ENCODE measurements around the gene FZD8.

GRCh38 chr10:35607475-35608327 is 34.4 kb downstream of the FZD8 start:
- TF ChIP-seq, protein P1, sequence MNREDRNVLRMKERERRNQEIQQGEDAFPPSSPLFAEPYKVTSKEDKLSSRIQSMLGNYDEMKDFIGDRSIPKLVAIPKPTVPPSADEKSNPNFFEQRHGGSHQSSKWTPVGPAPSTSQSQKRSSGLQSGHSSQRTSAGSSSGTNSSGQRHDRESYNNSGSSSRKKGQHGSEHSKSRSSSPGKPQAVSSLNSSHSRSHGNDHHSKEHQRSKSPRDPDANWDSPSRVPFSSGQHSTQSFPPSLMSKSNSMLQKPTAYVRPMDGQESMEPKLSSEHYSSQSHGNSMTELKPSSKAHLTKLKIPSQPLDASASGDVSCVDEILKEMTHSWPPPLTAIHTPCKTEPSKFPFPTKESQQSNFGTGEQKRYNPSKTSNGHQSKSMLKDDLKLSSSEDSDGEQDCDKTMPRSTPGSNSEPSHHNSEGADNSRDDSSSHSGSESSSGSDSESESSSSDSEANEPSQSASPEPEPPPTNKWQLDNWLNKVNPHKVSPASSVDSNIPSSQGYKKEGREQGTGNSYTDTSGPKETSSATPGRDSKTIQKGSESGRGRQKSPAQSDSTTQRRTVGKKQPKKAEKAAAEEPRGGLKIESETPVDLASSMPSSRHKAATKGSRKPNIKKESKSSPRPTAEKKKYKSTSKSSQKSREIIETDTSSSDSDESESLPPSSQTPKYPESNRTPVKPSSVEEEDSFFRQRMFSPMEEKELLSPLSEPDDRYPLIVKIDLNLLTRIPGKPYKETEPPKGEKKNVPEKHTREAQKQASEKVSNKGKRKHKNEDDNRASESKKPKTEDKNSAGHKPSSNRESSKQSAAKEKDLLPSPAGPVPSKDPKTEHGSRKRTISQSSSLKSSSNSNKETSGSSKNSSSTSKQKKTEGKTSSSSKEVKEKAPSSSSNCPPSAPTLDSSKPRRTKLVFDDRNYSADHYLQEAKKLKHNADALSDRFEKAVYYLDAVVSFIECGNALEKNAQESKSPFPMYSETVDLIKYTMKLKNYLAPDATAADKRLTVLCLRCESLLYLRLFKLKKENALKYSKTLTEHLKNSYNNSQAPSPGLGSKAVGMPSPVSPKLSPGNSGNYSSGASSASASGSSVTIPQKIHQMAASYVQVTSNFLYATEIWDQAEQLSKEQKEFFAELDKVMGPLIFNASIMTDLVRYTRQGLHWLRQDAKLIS (CRISPR knock-in tag; IDR thresholded peaks at IDR 0.05; ENCODE audit: borderline replicate concordance): no peak
- TF ChIP-seq, protein P2, sequence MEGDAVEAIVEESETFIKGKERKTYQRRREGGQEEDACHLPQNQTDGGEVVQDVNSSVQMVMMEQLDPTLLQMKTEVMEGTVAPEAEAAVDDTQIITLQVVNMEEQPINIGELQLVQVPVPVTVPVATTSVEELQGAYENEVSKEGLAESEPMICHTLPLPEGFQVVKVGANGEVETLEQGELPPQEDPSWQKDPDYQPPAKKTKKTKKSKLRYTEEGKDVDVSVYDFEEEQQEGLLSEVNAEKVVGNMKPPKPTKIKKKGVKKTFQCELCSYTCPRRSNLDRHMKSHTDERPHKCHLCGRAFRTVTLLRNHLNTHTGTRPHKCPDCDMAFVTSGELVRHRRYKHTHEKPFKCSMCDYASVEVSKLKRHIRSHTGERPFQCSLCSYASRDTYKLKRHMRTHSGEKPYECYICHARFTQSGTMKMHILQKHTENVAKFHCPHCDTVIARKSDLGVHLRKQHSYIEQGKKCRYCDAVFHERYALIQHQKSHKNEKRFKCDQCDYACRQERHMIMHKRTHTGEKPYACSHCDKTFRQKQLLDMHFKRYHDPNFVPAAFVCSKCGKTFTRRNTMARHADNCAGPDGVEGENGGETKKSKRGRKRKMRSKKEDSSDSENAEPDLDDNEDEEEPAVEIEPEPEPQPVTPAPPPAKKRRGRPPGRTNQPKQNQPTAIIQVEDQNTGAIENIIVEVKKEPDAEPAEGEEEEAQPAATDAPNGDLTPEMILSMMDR (IDR thresholded peaks at IDR 0.05): no peak
- no peak for TF ChIP-seq NR1H2 (CRISPR knock-in tag; IDR thresholded peaks at IDR 0.05)

All from WTC11 (cell line).